GM19035 (cell line): ENCODE results near the gene CD27.
A peak's percentile ranks its signal among the peaks of the same experiment; 100 is the strongest.
"Not testable (repeated sequence)": the region's sequence is repeated elsewhere in the genome, so short reads cannot be mapped to it uniquely, and the experiment has no call there.

ENCODE experiments used
- ATAC-seq: cut with Tn5 transposase; IDR thresholded peaks from one replicate; pipeline ENCODE4 v1.9.1; 2021; ENCODE audit not compliant: unreplicated experiment

Gene CD27

GRCh38 chr12:6444704-6445688 lies at the start of gene CD27:
CD27 (plus strand) TSS chr12:6444955; CDS start chr12:6445096, 141 bp downstream.
- ATAC-seq = no peak

GRCh38 chr12:6396031-6396430 lies 48.7 kb upstream of the CD27 start:
- ATAC-seq = no peak

- ATAC-seq = no peak
These were observed 44.7 kb upstream of the CD27 start for GRCh38 chr12:6399884-6400644.

- ATAC-seq = no peak
These were observed 40.4 kb upstream of the CD27 start for GRCh38 chr12:6404390-6404789.

- ATAC-seq = no peak
These were observed 38.8 kb upstream of the CD27 start for GRCh38 chr12:6405963-6406362.

- no peak for ATAC-seq
These were observed 37.4 kb upstream of the CD27 start for GRCh38 chr12:6407236-6407954.

- no peak for ATAC-seq
These were observed 28.2 kb upstream of the CD27 start for GRCh38 chr12:6416596-6416995.

GRCh38 chr12:6418796-6419195 lies 26.0 kb upstream of the CD27 start:
- ATAC-seq = no peak

GRCh38 chr12:6420364-6420763 lies 24.4 kb upstream of the CD27 start:
- ATAC-seq = no peak

- ATAC-seq = no peak
These were observed 21.3 kb upstream of the CD27 start for GRCh38 chr12:6423267-6424007.

- ATAC-seq = no peak
These were observed 20.8 kb upstream of the CD27 start for GRCh38 chr12:6424008-6424347.

GRCh38 chr12:6424866-6425265 lies 19.9 kb upstream of the CD27 start:
- no peak for ATAC-seq

- no peak for ATAC-seq
These were observed 18.9 kb upstream of the CD27 start for GRCh38 chr12:6425590-6426531.

GRCh38 chr12:6426882-6427671 lies 17.7 kb upstream of the CD27 start:
- peak; percentile 68 for ATAC-seq

GRCh38 chr12:6427796-6428195 lies 17.0 kb upstream of the CD27 start:
- ATAC-seq = not testable (repeated sequence)

- no peak for ATAC-seq
These were observed 16.4 kb upstream of the CD27 start for GRCh38 chr12:6428326-6428725.

- ATAC-seq = no peak
These were observed 14.4 kb upstream of the CD27 start for GRCh38 chr12:6430124-6430989.

GRCh38 chr12:6432991-6433390 lies 11.8 kb upstream of the CD27 start:
- ATAC-seq = no peak
